ENCODE data around the gene C1orf216.
"Not testable (repeated sequence)": the region's sequence is repeated elsewhere in the genome, so short reads cannot be mapped to it uniquely, and the experiment has no call there.

The C1orf216 gene

DNA sequence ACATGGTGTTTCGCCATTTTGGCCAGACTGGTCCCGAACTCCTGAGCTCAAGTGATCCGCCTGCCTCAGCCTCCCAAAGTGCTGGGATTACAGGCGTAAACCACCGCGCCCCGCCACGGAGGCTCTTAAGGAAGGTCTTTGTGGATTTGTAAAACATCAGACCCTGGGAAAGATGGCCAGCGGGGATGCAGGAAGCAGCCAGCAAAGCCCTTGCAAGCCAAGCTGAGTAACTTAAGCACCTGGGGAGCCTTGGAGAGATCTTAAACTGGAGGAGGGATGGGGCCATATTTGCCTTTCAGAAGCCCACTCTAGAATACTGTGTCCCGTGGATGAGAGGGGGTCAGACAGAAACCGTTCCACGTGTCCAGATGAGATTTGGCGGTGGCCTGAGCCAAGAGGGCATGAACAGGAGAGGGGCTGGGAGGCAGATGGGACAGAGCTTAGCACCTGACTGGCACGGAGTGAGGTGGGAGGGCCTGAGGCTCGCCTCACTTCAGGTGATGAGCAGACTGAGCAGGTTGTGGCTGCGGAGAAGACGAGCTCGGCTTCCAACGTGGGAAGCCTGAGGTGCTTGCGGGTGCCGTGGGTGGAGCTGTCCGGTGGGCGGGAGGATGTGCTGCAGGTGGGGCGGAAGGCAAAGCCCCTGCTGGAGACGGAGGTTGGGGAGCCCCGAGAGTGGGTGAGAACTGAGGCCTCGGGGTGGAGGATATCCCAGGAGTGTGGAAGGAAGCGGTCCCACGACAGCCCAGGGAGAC lies 11.7 kb downstream of the C1orf216 start:
- no peak for DNase-seq (ENCODE audit: low read depth in 2 of 2)

DNA sequence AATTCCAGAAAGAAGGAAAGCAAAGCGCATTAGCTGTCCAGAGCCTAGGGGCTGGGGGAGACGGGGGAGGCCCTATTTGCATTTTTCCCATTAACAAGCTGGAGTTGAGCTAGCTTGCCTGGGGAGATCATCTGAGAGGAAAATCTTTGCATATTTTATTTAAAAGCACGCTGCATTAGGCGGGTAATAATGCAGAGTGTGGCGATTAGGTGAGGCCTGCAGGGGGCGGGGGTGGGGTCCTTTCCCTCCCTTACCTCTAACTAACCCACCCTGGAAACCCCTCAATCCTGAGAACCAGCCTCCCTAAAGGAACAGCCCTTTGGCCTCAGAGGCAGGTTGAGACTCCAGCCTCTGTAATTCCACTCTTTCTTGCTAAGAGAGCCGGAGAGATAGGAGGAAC lies 16.2 kb downstream of the C1orf216 start:
- DNase-seq (ENCODE audit: low read depth in 2 of 2) = no peak

DNA sequence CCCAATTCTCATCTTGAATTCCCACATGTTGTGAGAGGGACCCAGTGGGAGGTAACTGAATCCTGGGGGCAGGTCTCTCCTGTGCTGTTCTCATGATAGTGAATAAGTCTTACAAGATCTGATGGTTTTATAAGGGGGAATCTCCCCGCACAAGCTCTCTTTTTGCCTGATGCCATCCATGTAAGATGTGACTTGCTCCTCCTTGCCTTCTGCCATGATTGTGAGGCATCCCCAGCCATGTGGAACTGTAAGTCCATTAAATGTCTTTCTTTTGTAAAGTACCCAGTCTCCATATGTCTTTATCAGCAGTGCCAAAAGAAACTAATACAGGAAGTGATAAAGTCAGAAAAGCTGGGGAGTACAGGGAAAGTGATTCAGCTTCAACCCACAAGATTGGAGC lies 19.5 kb downstream of the C1orf216 start:
- not testable (repeated sequence) for DNase-seq (ENCODE audit: low read depth in 2 of 2)

DNA sequence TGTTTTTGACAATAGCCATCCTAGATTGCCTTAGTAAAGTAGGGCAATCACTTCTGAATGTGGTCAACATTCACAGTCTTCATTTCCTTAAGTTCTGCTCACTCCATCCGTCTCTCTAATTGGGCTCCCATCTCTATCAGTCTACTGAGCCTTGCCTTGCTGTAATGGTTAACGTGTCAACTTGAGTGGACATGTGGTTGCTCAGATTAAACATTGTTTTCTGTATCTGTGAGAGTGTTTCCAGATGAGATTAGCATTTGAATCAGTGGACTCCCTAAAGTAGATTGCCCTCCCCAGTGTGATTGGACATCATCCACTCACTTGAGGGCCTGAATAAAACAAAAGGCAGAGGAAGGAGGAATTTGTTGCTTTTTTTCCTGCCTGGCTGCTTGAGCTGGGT lies 26.4 kb downstream of the C1orf216 start:
- no peak for DNase-seq (ENCODE audit: low read depth in 2 of 2)

DNA sequence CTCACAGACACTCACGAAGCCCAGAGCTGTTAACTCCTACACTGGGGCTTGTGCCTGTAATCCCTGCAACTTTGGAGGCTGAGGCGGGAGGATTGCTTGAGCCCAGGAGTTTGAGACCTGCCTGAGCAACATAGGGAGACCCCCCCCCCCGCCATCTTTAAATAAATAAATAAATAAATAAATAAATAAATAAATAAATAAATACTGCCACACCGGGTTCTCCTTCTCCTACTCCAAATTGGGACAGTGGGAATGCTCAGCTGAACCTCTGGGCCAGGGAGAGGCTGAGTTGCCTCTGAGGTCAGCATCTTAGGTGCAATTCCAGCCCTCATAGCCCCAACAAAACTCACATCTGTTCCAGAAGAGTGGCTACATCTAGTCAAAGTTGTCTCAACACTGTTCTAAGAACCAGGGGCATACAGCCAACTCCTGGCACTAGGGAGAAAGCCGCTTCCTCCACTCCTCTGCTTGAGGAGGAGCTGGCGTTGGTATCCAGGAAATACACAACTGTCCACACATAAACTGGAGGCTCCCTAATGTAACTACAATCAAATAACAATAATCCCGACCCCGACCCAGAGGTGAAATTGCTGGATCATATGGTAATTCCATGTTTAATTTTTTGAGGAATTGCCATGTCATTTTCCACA lies 27.0 kb downstream of the C1orf216 start:
- DNase-seq (ENCODE audit: low read depth in 2 of 2) = no peak

DNA sequence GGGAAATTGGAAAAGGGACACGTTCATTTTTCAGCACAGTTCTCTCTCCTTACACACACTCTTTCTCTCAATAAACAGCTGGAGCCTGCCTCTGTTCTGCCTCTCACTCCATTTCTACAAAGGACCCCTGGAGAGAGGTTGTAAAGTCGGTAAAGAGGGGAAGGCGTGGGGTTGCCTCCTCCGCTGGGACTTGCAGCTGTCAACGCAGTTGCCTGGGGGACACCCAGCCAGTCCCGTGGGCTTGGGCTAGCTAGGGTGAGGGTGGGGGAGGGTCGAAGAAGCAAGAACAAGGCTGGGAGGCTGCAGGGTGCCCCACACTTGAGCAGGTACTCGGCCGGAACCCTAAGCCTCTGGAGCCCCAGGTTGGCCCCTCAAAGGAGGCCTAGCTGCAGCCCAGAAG lies 27.6 kb downstream of the C1orf216 start:
- DNase-seq (ENCODE audit: low read depth in 2 of 2) = no peak

DNA sequence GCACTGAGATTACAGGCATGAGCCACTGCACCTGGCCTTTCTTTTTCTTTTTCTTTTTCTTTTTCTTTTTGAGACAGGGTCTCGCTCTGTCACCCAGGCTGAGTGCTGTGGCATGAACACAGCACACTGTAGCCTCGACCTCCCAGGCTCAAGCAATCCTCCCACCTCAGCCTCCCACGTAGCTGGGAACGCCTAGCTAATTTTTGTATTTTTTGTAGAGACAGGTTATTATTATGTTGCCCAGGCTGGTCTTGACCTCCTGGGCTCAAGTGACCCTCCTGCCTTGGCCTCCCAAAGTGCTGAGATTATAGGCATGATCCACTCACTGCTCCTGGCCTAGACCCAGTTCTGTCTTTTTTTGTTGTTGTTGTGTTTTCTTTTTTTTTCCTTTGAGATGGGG lies 28.6 kb downstream of the C1orf216 start:
- DNase-seq (ENCODE audit: low read depth in 2 of 2) = not testable (repeated sequence)

DNA sequence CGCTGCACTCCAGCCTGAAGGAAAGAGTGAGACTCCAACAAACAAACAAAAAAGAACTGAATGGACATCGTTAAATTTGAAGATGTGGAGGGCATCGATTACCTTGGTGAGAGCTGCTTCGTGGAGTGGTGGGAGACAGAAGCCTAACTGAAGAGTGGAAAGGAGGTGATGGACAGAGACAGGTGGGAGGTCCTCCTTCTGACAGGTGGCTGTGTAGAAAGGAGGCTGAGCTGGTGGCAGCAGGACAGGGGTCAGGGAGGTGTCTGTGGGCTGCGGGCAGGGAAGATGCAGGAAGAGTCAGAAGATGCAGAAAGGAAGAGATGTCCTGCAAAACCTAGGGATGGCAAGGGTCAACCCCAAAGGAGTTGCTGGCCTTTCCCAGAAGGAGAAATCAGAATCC lies 30.5 kb downstream of the C1orf216 start:
- DNase-seq (ENCODE audit: low read depth in 2 of 2) = no peak

DNA sequence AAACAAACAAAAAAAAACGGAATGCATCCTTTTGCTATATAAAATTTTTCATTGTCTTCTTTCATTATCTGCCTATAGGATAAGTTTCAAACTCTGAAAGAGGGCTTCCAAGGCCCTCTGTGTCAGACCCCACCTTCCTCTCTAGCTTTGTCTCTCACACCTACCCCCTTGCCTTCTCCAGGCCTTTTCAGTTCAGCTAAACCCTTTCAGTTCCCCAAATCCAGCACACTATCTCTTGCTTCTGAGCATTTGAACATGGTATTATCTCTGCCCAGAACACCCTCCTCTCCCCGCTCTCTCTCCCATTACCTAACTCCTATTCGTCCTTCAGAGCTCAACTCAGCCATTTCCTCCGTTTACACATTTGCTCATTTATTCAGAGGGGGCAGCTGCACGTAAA lies 35.7 kb downstream of the C1orf216 start:
- no peak for DNase-seq (ENCODE audit: low read depth in 2 of 2)

DNA sequence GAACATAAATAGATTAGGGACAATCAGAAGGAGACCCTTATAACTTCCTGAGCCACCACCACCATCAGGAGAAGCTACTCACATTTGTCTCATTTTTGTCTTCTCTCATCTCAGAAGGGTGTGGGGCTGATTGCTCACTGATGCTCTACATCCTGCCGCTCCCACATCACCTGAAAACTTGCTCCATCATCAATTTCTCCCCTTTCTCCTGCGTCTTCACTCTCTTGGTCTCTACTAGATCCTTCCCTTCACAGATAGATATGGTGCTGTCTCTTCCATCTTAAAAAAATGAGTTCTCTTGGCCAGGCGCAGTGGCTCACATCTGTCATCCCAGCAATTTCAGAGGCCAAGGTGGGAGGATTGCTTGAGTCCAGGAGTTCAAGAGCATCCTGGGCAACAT lies 38.4 kb downstream of the C1orf216 start:
- DNase-seq (ENCODE audit: low read depth in 2 of 2) = no peak

DNA sequence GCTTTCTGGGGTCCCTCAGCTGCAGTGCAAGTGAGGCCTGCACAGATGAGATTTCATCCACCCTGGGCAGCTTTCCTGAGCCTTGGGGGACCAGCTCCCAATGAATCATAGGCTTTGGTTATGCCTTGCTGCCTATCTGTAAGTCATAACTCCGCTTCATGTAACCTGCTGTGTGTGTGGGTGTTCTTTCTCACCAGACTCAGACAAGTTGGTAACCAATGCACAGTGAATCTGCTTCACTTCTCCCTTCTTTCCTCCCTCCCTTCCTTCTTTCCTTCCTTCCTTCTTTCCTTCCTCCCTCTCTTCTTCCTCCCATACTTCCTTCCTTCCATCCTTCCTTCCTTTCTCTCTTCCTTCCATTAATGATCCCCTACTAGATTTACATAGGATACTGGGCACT lies 42.9 kb downstream of the C1orf216 start:
- DNase-seq (ENCODE audit: low read depth in 2 of 2) = no peak

DNA sequence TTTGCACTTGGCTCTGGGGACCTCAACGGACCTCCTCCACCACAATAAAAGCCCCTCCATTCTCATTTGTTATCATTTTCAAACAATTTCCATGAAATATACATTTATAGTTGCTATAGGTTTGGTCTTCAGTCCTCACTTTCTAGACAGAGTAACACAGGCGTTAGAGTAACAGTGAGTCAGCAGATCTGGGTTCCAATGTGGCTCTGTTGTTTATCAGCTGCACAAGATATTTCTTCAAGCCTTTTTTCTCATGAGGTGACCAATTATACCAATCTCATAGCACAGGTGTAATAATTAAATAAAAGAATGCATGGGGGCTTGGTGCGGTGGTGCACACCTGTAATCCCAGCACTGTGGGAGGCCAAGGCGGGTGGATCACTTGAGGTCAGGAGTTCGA lies 44.6 kb downstream of the C1orf216 start:
- DNase-seq (ENCODE audit: low read depth in 2 of 2) = no peak

DNA sequence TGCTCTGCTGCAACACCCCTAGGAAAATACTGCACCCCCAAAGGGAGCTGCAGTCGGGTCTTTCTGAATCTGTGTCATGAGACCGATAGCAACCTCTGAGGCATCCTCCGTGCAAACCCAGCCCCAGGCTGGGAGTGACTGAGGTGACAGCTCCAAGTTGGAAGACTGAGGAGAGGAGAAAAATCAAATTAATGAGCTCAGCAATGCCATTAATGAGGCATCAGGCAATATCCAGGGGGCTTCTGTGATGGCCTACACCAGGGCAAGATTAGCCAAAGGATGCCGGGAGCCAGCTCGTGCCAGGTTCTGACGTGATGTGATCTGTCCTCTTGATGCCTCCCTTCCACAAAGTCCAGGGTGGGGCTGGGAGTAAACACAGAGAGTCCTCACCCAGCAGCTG lies 46.6 kb downstream of the C1orf216 start:
- no peak for DNase-seq (ENCODE audit: low read depth in 2 of 2)

DNA sequence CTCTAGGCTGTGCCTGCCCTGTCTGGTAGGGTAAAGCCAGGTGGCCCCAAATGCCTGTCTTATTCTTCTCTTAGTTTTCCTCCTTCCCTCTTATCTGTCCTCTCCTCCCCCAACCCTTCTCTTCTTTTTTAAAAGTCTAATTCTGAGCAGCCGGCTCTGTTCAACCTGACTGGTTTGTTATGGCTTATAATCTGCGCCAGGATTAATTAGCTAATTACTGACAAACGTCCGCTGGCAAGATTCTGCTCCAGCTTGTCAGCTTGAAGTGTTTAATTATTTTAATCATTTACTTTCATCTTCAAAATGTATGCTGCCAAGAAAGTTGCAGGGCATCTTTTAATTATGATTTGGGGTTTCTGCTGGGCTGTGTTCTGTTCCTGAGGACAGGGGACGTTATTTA lies 50.2 kb downstream of the C1orf216 start:
- DNase-seq (ENCODE audit: low read depth in 2 of 2) = no peak

DNA sequence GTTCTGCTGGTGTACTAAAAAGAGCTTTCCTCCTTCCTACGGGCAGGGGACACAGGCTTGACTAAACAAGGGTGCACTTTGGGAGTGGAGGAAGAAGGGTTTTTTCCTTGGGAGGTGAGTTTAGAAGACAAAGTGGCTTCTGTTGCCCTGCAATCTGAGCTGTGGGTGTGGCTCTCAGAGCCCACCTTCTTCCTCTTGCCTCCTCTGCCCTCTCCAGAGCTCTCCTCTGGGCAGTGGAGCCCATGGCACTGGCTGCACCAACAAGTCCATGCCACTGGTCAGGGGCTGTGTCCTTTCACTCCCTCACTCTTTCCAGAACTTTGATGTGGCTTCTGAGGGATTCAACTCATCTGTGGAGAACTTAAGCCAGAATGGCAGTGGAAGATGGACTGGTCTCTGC lies 51.8 kb downstream of the C1orf216 start:
- no peak for DNase-seq (ENCODE audit: low read depth in 2 of 2)

DNA sequence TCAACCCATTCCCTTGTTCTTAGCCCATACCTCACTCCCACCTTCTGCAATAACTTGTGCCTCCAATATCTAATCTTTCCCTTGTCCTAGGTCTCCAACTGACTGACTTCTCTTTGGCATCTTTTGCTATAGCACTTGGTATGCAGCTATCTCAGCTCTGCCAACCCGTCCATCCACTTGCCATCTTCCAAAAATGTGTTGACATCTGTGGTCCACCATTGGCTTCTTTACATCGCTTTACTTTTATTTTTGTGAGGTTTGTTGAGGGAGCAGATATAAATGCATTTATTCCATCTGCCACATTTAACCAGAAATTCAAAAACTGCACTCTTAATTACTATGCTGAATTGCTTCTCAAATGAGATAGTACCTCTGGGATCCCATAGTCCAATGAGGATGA lies 52.5 kb downstream of the C1orf216 start:
- no peak for DNase-seq (ENCODE audit: low read depth in 2 of 2)
